Measurements from ENCODE around the gene CTSC. TPM values are rescaled to one million over a fixed set of nuclear protein-coding genes. Genes with fewer than 3 reads are reported as not detected.

Gene CTSC
- total RNA-seq = 100 to 1,000 TPM; 211 to 219 TPM

DNA sequence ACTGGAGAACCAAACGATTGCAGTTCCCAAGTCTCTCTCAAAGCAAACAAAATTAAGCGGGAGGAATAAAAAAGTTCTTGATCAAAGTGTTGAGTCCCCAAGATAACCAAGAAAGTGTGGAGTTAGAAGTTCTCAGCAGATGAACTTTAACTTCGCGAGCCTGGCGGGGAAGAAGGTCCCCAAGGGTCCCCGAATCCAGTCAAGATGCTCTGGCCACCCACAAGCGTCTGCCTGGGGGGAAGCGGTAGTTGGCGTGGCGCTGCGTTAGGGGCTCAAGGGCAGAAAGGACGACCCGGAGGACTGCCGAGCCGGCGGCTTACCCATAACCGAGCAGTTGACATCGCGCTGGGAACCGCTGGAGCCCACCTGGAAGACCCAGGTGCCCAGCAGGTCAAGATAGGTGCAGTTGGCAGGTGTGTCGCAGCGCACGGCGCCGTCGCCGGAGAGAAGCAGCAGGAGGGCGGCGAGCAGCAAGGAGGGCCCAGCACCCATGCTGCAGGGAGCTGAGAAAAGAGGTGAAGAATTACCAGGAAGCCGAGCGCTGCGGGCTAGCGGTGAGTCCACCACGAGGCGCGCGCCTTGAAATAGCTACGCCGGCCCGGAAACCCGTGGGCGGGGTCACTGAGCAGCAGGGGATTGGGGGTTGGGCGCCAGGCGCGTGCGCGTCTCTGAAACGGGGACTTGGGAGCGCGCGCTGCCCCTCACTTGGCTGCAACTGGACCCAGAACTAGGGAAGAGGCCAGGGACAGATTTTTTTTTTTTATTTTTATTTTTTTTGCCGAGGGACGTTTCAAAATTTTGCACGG lies at the start of gene CTSC:
TSS of gene CTSC (minus strand) at position 556 of the 806 bp plus-strand sequence. CDS start at position 492, 64 bp downstream.
- DNase-seq (peak; percentile 98), ATAC-seq (peak; percentile 93)
- H3K36me3 Mint-ChIP-seq (ENCODE audit: low read depth) = peaks cover 50% of the 10 kb centered on the region
- no peaks in the 10 kb centered on the region for H3K9me3 Mint-ChIP-seq (ENCODE audit: insufficient read depth)
- peak within 1 kb of the TSS; percentile 97 for H3K4me3 Mint-ChIP-seq
- POLR2A ChIA-PET = interaction anchor here (0.5 to 5.5 kb wide), 20 partner anchors 9 to 206 kb away, joined by 3 to 48 read pairs (median 6); no protein-coding TSS in a partner anchor
- H3K27ac Mint-ChIP-seq = peak within 1 kb of the TSS; percentile 96
- H3K4me1 Mint-ChIP-seq (ENCODE audit: low read depth) = peaks cover 61% of the 10 kb centered on the region
- CTCF ChIA-PET = interaction anchor here (1.0 to 2.4 kb wide), 13 partner anchors 9 to 207 kb away, joined by 3 to 6 read pairs (median 5); no protein-coding TSS in a partner anchor
- H3K27me3 Mint-ChIP-seq (ENCODE audit: low read depth) = no peaks in the 10 kb centered on the region

DNA sequence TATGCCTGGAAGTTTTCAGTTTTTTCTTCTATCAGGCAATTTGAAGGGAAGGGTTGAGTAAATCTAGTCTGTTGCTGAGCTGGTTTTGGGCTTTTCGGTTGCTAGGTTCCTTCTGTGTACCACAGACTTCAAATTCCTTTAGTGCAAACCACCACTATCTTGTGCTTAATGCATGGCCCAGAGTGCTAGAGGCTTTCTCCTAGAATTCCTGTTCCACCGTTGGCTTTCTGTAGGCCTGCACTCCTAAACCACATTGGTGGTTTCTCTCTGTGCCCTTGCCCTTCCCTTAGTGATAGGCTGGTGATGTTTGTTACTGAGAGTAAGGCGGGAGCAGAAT lies 47.1 kb upstream of the CTSC start:
- Mint-ChIP-seq H3K4me3 (no peak overlapping the region), H3K4me1 (ENCODE audit: low read depth) (no peaks in the 10 kb centered on the region), H3K27ac (no peak overlapping the region), H3K9me3 (ENCODE audit: insufficient read depth) (no peaks in the 10 kb centered on the region), H3K27me3 (ENCODE audit: low read depth) (no peaks in the 10 kb centered on the region), H3K36me3 (ENCODE audit: low read depth) (no peaks in the 10 kb centered on the region)
- CTCF ChIA-PET = no interaction called here
- DNase-seq (no peak), ATAC-seq (no peak)
- POLR2A ChIA-PET = no interaction called here

DNA sequence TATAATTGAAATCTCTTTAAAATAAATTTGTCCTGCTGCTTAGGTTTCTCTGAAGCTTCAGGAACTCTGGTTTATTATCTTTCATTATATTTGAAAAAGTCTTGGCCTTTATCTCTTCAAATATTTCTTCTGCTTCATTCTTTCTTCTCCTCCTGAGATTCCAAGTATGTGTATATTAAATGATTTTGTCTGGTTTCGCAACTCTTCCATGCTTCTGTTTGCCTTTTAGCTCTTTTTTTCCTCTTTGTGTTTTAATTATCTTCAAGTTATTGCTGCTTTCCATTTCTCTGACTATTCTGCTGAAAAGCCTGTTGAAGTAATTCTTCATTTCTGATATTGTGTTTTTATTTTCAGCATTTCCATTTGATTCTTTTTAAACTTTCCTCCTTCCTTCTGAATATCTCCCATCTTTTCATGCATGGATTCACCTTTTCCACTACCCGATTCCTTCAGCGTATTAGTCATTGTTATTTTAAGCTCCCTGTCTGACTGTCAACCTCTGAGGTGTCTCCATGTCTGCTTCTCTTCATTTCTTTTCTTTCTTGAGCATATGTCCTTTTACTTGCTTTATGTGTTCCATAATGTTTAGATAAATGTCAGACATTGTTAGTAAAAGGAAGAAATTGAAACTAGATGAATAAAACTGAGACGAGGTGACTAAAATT lies 46.6 kb upstream of the CTSC start:
- DNase-seq (no peak), ATAC-seq (no peak)
- ChIA-PET CTCF (no interaction called here), POLR2A (no interaction called here)
- H3K36me3 Mint-ChIP-seq (ENCODE audit: low read depth) = no peaks in the 10 kb centered on the region
- H3K27ac Mint-ChIP-seq = no peak overlapping the region
- H3K4me3 Mint-ChIP-seq = no peak overlapping the region
- H3K9me3 Mint-ChIP-seq (ENCODE audit: insufficient read depth) = no peaks in the 10 kb centered on the region
- no peaks in the 10 kb centered on the region for H3K4me1 Mint-ChIP-seq (ENCODE audit: low read depth)
- no peaks in the 10 kb centered on the region for H3K27me3 Mint-ChIP-seq (ENCODE audit: low read depth)

DNA sequence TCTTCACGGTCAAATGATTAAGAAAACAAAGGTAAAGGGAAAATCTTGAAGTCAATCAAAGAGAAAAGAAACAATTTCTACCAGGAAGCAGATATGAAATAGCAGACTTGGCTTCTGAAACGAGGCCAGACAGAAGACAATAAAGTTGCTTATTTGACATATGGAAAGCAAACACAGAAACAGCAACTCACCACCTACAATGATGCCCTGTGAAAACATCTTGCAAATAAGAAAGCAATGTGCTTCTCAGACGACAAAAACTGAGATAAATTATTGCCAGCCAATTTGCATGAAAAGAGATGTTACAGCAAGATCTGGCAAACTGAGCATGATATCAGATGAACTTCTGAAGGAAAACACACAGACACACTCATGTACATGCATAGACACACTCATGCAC lies 45.9 kb upstream of the CTSC start:
- no peaks in the 10 kb centered on the region for H3K36me3 Mint-ChIP-seq (ENCODE audit: low read depth)
- ATAC-seq = no peak
- H3K27ac Mint-ChIP-seq = no peak overlapping the region
- no peaks in the 10 kb centered on the region for H3K9me3 Mint-ChIP-seq (ENCODE audit: insufficient read depth)
- no peak for DNase-seq
- ChIA-PET CTCF (no interaction called here), POLR2A (no interaction called here)
- H3K4me1 Mint-ChIP-seq (ENCODE audit: low read depth) = no peaks in the 10 kb centered on the region
- H3K4me3 Mint-ChIP-seq = no peak overlapping the region
- H3K27me3 Mint-ChIP-seq (ENCODE audit: low read depth) = no peaks in the 10 kb centered on the region

DNA sequence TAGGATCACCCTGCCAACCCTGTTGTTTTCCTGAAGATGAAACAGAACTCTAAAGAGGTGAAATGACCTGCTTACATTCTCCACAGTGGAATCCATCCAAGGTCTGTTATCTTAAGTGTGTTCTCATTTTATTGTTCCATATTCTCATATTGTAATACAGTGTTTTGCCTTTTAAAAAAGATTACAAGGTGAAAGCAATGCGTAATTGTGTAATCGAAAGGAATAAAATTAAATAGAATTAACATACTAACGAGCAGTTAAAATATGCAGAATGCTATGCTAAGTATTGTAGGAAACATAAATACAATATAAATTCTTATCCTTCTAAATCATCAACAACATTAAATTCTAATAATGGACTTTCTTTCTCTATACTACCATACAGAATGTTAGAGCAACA lies 41.6 kb upstream of the CTSC start:
- ATAC-seq = no peak
- CTCF ChIA-PET = no interaction called here
- no peaks in the 10 kb centered on the region for H3K27me3 Mint-ChIP-seq (ENCODE audit: low read depth)

DNA sequence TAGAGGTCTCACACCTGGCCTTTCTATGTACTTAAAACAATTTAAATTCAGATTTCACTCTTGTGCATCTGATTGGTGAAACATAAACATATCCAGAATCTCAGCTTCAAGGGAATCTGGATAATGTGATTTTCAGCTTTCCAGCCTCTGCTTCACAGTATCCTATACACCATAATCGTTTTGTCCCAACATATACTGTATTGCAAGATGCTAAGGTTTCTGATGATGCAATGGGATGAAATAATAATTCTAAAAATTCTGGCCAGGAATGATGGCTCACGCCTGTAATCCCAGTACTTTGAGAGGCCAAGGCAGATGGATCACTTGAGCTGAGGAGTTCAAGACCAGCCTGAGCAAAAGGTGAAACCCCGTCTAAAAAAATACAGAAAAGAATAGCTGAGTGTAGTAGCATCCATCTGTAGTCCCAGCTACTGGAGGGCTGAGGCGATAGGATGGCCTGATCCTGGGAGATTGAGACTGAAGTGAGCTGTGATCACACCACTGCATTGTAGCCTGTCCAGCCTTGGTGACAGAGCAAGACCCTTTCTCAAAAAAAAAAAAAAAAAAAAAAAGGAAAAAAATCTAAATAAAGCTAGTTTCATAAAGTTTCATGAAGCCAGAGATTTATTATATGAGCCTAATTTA lies 41.0 kb upstream of the CTSC start:
- no peaks in the 10 kb centered on the region for H3K9me3 Mint-ChIP-seq (ENCODE audit: insufficient read depth)
- no peak overlapping the region for H3K27ac Mint-ChIP-seq
- no peaks in the 10 kb centered on the region for H3K27me3 Mint-ChIP-seq (ENCODE audit: low read depth)

More for the DNA sequence above, 41.6 kb upstream of the CTSC start:
- Mint-ChIP-seq H3K27ac (no peak overlapping the region), H3K4me1 (ENCODE audit: low read depth) (peaks cover 15% of the 10 kb centered on the region), H3K36me3 (ENCODE audit: low read depth) (peaks cover 9% of the 10 kb centered on the region), H3K4me3 (no peak overlapping the region), H3K9me3 (ENCODE audit: insufficient read depth) (no peaks in the 10 kb centered on the region)
- POLR2A ChIA-PET = interaction anchor here (0.6 kb wide), 1 partner anchor 124 kb away, joined by 3 read pairs; no protein-coding TSS in a partner anchor
- DNase-seq = no peak

DNA sequence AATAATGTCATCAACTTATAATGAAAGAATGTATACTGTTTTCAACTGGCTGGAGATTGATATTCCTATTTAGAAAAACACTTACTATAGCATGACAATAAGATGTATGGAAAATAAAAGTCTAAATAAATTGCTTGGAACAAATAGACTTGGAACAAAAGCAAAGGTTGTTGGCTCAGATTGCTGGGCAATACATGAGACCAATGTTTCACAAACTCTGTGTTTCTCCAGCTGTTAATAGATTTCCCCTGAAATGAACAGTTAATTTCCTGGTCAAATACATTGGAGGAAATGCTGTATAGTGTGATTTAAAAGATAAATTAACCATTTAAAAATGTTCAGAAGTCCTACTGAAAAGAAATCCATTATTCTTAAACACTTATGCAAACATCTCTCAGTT lies 40.1 kb upstream of the CTSC start:
- ChIA-PET POLR2A (no interaction called here), CTCF (interaction anchor here (0.6 kb wide), 1 partner anchor 1769 kb away, joined by 3 read pairs; no protein-coding TSS in a partner anchor)
- H3K4me1 Mint-ChIP-seq (ENCODE audit: low read depth) = peaks cover 15% of the 10 kb centered on the region
- no peaks in the 10 kb centered on the region for H3K27me3 Mint-ChIP-seq (ENCODE audit: low read depth)
- ATAC-seq (no peak), DNase-seq (no peak)
- no peak overlapping the region for H3K4me3 Mint-ChIP-seq
- no peak overlapping the region for H3K27ac Mint-ChIP-seq
- peaks cover 12% of the 10 kb centered on the region for H3K36me3 Mint-ChIP-seq (ENCODE audit: low read depth)
- no peaks in the 10 kb centered on the region for H3K9me3 Mint-ChIP-seq (ENCODE audit: insufficient read depth)

More for the DNA sequence above, 41.0 kb upstream of the CTSC start:
- ChIA-PET CTCF (interaction anchor here (0.6 kb wide), 1 partner anchor 62 kb away, joined by 3 read pairs; no protein-coding TSS in a partner anchor), POLR2A (no interaction called here)
- peaks cover 15% of the 10 kb centered on the region for H3K4me1 Mint-ChIP-seq (ENCODE audit: low read depth)
- DNase-seq = no peak
- H3K36me3 Mint-ChIP-seq (ENCODE audit: low read depth) = peaks cover 9% of the 10 kb centered on the region
- no peak overlapping the region for H3K4me3 Mint-ChIP-seq
- no peak for ATAC-seq

DNA sequence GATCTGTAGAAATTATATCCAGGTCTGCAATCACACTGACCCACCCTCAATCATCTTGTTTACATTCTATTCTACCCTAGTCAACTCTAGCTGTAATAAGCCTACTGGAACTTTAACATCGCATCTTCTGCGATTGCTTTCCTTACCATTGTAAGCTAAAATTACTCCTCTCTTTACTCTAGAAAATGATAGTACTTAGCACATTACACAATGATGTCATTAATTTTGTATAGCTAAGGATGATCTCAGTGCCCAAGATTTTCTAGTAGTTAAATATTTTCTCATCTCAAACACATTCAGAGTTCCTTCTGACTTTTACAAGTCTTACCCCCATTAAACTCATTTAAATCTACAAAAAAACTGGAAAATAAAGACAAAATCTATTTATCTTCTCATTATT lies 39.6 kb upstream of the CTSC start:
- H3K27ac Mint-ChIP-seq = no peak overlapping the region
- H3K9me3 Mint-ChIP-seq (ENCODE audit: insufficient read depth) = no peaks in the 10 kb centered on the region
- H3K27me3 Mint-ChIP-seq (ENCODE audit: low read depth) = no peaks in the 10 kb centered on the region
- ChIA-PET POLR2A (no interaction called here), CTCF (interaction anchor here (0.6 to 1.6 kb wide), 2 partner anchors 9 to 1769 kb away, joined by 3 read pairs; no protein-coding TSS in a partner anchor)
- ATAC-seq (no peak), DNase-seq (no peak)
- no peak overlapping the region for H3K4me3 Mint-ChIP-seq
- H3K36me3 Mint-ChIP-seq (ENCODE audit: low read depth) = peaks cover 12% of the 10 kb centered on the region
- H3K4me1 Mint-ChIP-seq (ENCODE audit: low read depth) = peaks cover 15% of the 10 kb centered on the region

DNA sequence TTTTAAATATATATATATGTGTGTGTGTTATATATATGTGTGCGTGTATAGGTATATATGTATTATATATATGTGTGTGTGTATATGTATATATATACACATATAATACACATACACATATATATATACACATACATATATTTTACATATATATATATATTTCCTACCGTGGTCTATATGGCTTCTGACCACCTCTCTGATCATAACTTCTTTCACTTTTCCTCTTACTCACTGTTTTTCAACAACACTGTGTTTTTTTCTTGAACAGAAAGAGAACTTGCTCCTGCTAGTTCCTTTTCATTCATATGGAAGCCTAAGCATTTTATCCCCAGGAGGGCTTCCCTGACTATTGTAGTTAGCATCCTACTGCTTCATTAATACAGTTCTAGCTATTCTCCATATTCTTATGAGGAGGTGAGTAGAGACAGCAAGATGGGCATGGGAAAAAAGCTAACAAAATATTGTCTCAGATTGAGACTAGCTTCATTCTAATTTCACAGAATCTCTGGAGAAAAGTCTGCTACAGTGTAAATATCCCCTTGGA lies 38.5 kb upstream of the CTSC start:
- no peak for ATAC-seq
- Mint-ChIP-seq H3K27ac (peak overlapping the region; percentile 24), H3K4me1 (ENCODE audit: low read depth) (peaks cover 22% of the 10 kb centered on the region), H3K9me3 (ENCODE audit: insufficient read depth) (no peaks in the 10 kb centered on the region), H3K27me3 (ENCODE audit: low read depth) (no peaks in the 10 kb centered on the region), H3K4me3 (peak overlapping the region; percentile 6), H3K36me3 (ENCODE audit: low read depth) (peaks cover 14% of the 10 kb centered on the region)
- CTCF ChIA-PET = interaction anchor here (1.6 kb wide), 1 partner anchor 8 kb away, joined by 3 read pairs; no protein-coding TSS in a partner anchor
- no peak for DNase-seq
- POLR2A ChIA-PET = no interaction called here

DNA sequence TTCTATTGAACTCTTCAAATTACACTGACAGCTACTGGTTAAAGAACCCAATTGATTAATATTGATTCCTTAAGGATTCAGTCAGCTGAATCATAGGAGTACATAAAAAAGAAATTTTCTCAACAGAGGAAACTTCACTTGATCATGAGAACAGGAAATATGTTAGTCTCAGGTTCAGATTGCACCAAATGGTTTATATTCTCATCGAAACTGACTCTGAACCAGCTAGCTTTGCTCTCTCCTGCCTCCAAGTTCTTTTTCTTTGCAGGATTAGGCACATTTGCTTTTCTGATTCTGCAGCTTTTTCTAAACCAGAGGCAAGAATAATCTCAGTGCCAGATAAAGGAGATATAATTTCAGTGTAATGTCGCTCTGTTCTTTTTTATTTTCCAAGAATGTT lies 33.2 kb upstream of the CTSC start:
- DNase-seq (no peak), ATAC-seq (no peak)
- Mint-ChIP-seq H3K4me3 (no peak overlapping the region), H3K4me1 (ENCODE audit: low read depth) (peaks cover 29% of the 10 kb centered on the region), H3K36me3 (ENCODE audit: low read depth) (peaks cover 16% of the 10 kb centered on the region), H3K9me3 (ENCODE audit: insufficient read depth) (no peaks in the 10 kb centered on the region), H3K27me3 (ENCODE audit: low read depth) (no peaks in the 10 kb centered on the region), H3K27ac (no peak overlapping the region)
- ChIA-PET CTCF (interaction anchor here (0.8 kb wide), 1 partner anchor 181 kb away, joined by 3 read pairs; no protein-coding TSS in a partner anchor), POLR2A (interaction anchor here (0.7 to 0.9 kb wide), 2 partner anchors 11 to 33 kb away, joined by 3 read pairs; partner anchors contain the start of gene CTSC)

DNA sequence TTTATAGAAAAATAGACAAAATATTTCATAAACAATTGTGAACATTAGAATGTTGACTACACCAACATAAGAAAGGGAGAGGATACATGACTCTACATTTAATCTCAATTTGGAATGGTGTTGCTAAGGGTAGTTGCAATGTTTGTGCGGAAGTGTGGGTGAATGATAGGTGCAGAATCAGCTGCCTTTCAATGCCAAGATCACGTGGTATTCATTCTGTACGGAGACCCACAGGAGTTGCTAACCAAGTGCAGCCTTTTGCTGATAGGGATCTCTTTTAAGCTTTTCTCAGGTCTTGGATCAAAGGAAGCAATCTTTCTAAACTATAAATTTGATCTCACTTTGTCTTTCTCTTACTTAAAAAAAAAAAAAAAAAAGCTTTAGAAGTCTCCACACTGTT lies 29.8 kb upstream of the CTSC start:
- CTCF ChIA-PET = interaction anchor here (0.7 to 1.4 kb wide), 3 partner anchors 9 to 163 kb away, joined by 3 read pairs; no protein-coding TSS in a partner anchor
- H3K36me3 Mint-ChIP-seq (ENCODE audit: low read depth) = peaks cover 9% of the 10 kb centered on the region
- H3K27me3 Mint-ChIP-seq (ENCODE audit: low read depth) = no peaks in the 10 kb centered on the region

More for the DNA sequence above, 29.8 kb upstream of the CTSC start:
- POLR2A ChIA-PET = interaction anchor here (1.2 kb wide), 1 partner anchor 30 kb away, joined by 6 read pairs; the partner anchor contains the start of gene CTSC
- H3K4me3 Mint-ChIP-seq = no peak overlapping the region
- H3K27ac Mint-ChIP-seq = no peak overlapping the region
- peak; percentile 39 for DNase-seq
- peaks cover 3% of the 10 kb centered on the region for H3K9me3 Mint-ChIP-seq (ENCODE audit: insufficient read depth)
- peak; percentile 86 for ATAC-seq
- H3K4me1 Mint-ChIP-seq (ENCODE audit: low read depth) = peaks cover 45% of the 10 kb centered on the region

All from activated CD8-positive, alpha-beta T cell treated with anti-CD3 and anti-CD28 coated beads, Interleukin-2, amount 10 ng/mL, durations not matched to agents 7 days and 5 days (primary cell).